ENCODE measurements around the gene EPS8L2. TPM values are rescaled to one million over a fixed set of nuclear protein-coding genes. Genes with fewer than 3 reads are reported as not detected.

Gene EPS8L2
- total and polyA plus RNA-seq, 9 of the 15 experiments (the other 6 are each of a cell fraction or from before 2014, with no cell fraction given) = 0.75 to 17.0 (median 3.7) TPM

GRCh38 chr11:762421-763072, 56.5 kb downstream of the EPS8L2 start (continued):
- TF ChIP-seq POLR2B (IDR thresholded peaks at IDR 0.05; ENCODE audit: low read depth, partially characterized antibody) = peak; percentile 43
- TF ChIP-seq RAD21 (CRISPR knock-in tag; conservative IDR thresholded peaks at IDR 0.05 in 1 of 2, IDR thresholded peaks at IDR 0.05 in 1 of 2) = peak in 1 of 2 experiments; percentile 15; a peak in 1 of 4 replicates
- no peak for TF ChIP-seq ID3 (CRISPR knock-in tag; IDR thresholded peaks at IDR 0.05)
- 0 out of 2 replicates have a peak, but pooled peaks have one; percentile 20 for TF ChIP-seq ID3 (tag; IDR thresholded peaks at IDR 0.05)
- peak; percentile 55; the same call in 1 of the 2 replicates for TF ChIP-seq FOXK1 (CRISPR knock-in tag; IDR thresholded peaks at IDR 0.05; ENCODE audit: borderline replicate concordance)
- no peak for TF ChIP-seq STAG1 (CRISPR knock-in tag; IDR thresholded peaks at IDR 0.05; ENCODE audit: borderline replicate concordance)
- peak; percentile 18 for TF ChIP-seq E2F8 (IDR thresholded peaks at IDR 0.05; ENCODE audit: low read depth, partially characterized antibody)
- no peak for TF ChIP-seq RFX1 (IDR thresholded peaks at IDR 0.05)
- TF ChIP-seq PBX2 (CRISPR knock-in tag; IDR thresholded peaks at IDR 0.05; ENCODE audit: low read depth) = no peak
- no peak for TF ChIP-seq PBX2 (tag; conservative IDR thresholded peaks at IDR 0.05; ENCODE audit: low read depth)
- 0 out of 2 replicates have a peak, but pooled peaks have one; percentile 40 for TF ChIP-seq ZBTB17 (CRISPR knock-in tag; IDR thresholded peaks at IDR 0.05)
- TF ChIP-seq USF1 (CRISPR knock-in tag; IDR thresholded peaks at IDR 0.05) = peak; percentile 18; the same call in 1 of the 2 replicates
- TF ChIP-seq ZNF75A (CRISPR knock-in tag; IDR thresholded peaks at IDR 0.05) = no peak
- TF ChIP-seq AFF4 (CRISPR knock-in tag; IDR thresholded peaks at IDR 0.05) = 0 out of 2 replicates have a peak, but pooled peaks have one; percentile 21
- TF ChIP-seq MCM5 (IDR thresholded peaks at IDR 0.05; ENCODE audit: low read depth) = no peak
- TF ChIP-seq RBFOX2 (IDR thresholded peaks at IDR 0.05; ENCODE audit: low read depth, low read length) = peak; percentile 45
